Liver (tissue), 9 donors: ENCODE data around the gene NR5A2. TPM values are rescaled to one million over a fixed set of nuclear protein-coding genes. Genes with fewer than 3 reads are reported as not detected.
A peak's percentile ranks its signal among the peaks of the same experiment; 100 is the strongest.

Source experiments
- DNase-seq: peaks from one replicate; pipeline ENCODE4 v3.0.0-alpha.2; 2017; ENCODE audit warnings: low spot score
- H3K27ac ChIP-seq, 2 donors: one replicate each; pipeline ENCODE4 v1.7.0; 2013; ENCODE audit warnings: inconsistent platforms in 2 of 2, low read length in 2 of 2, control low read depth in 1 of 2, low read depth in 1 of 2, mild to moderate bottlenecking in 1 of 2
- H3K27me3 ChIP-seq, 4 donors: one replicate each; pipeline versions ENCODE4 v1.6.1 to v1.7.0; 2013; ENCODE audit warnings: low read length in 3 of 4, inconsistent platforms in 1 of 4, mild to moderate bottlenecking in 1 of 4, moderate library complexity in 1 of 4; ENCODE audit not compliant: control insufficient read depth in 4 of 4, insufficient read depth in 4 of 4
- H3K36me3 ChIP-seq, 4 donors: one replicate each; pipeline versions ENCODE4 v1.6.1 to v1.7.0; 2013; ENCODE audit warnings: low read length in 3 of 4, mild to moderate bottlenecking in 3 of 4, low read depth in 1 of 4, moderate library complexity in 1 of 4; ENCODE audit not compliant: control insufficient read depth in 4 of 4, insufficient read depth in 3 of 4
- H3K4me1 ChIP-seq, 4 donors: one replicate each; pipeline versions ENCODE4 v1.6.1 to v1.7.0; 2013; ENCODE audit warnings: low read length in 3 of 4, mild to moderate bottlenecking in 3 of 4, moderate library complexity in 1 of 4; ENCODE audit not compliant: control insufficient read depth in 4 of 4, insufficient read depth in 4 of 4
- H3K4me3 ChIP-seq, 3 donors: one replicate each; pipeline versions ENCODE4 v1.6.1 to v1.7.0; 2013; ENCODE audit warnings: low read length in 3 of 3, control low read depth in 1 of 3, low read depth in 1 of 3, mild to moderate bottlenecking in 1 of 3
- H3K9ac ChIP-seq, 2 donors: one replicate each; pipeline ENCODE4 v1.7.0; 2013; ENCODE audit warnings: low read length in 2 of 2, mild to moderate bottlenecking in 2 of 2, moderate library complexity in 2 of 2, control low read depth in 1 of 2, low read depth in 1 of 2
- H3K9me3 ChIP-seq, 4 donors: one replicate each; pipeline versions ENCODE4 v1.6.1 to v1.7.0; 2013; ENCODE audit warnings: low read length in 3 of 4; ENCODE audit not compliant: control insufficient read depth in 4 of 4
- ATF3 ChIP-seq: IDR thresholded peaks from 2 replicates; pipeline ENCODE4 v1.6.1; 2016; ENCODE audit warnings: antibody characterized with exemption
- CTCF ChIP-seq: fragments of 150-350 bp; IDR thresholded peaks from 2 replicates; pipeline ENCODE4 v1.5.1; 2017; ENCODE audit warnings: improper control_type of control experiment, low read depth, low read length; ENCODE audit not compliant: missing input control
- FOXA2 ChIP-seq: IDR thresholded peaks from 2 replicates; pipeline ENCODE4 v1.6.1; 2016; ENCODE audit warnings: antibody characterized with exemption
- GABPA ChIP-seq, 2 donors: IDR thresholded peaks in 1 of 2; conservative IDR thresholded peaks in 1 of 2; 2 replicates each; pipeline ENCODE4 v1.6.1; 2016; ENCODE audit warnings: antibody characterized with exemption in 2 of 2, mild to moderate bottlenecking in 1 of 2, moderate library complexity in 1 of 2
- HNF4G ChIP-seq: IDR thresholded peaks from 2 replicates; pipeline ENCODE4 v1.6.1; 2016; ENCODE audit warnings: antibody characterized with exemption
- JUND ChIP-seq, 2 donors: IDR thresholded peaks; 2 replicates each; pipeline ENCODE4 v1.6.1; 2016; ENCODE audit warnings: antibody characterized with exemption in 2 of 2
- NR2F2 ChIP-seq: IDR thresholded peaks from 2 replicates; pipeline ENCODE4 v1.6.1; 2016; ENCODE audit warnings: antibody characterized with exemption
- RAD21 ChIP-seq, 2 donors: IDR thresholded peaks; 2 replicates each; pipeline ENCODE4 v1.6.1; 2016; ENCODE audit warnings: antibody characterized with exemption in 2 of 2, mild to moderate bottlenecking in 2 of 2
- REST ChIP-seq: IDR thresholded peaks from 2 replicates; pipeline ENCODE4 v1.6.1; 2016; ENCODE audit warnings: antibody characterized with exemption, mild to moderate bottlenecking
- RXRA ChIP-seq, 2 donors: IDR thresholded peaks; 2 replicates each; pipeline ENCODE4 v1.6.1; 2017 to 2018; ENCODE audit warnings: antibody characterized with exemption in 2 of 2, mild to moderate bottlenecking in 1 of 2
- TAF1 ChIP-seq: conservative IDR thresholded peaks from 2 replicates; pipeline ENCODE4 v1.6.1; 2016; ENCODE audit warnings: antibody characterized with exemption, mild to moderate bottlenecking
- YY1 ChIP-seq: IDR thresholded peaks from 2 replicates; pipeline ENCODE4 v1.6.1; 2016; ENCODE audit warnings: antibody characterized with exemption, mild to moderate bottlenecking
- WGBS: extraction: QIAGEN DNeasy Blood & Tissue Kit; methylation state at CpG from one replicate; pipeline ENCODE4 v1.1.7; 2013; 5-methylcytosine and 5-hydroxymethylcytosine counted together
- polyA plus RNA-seq, 2 donors: library from polyadenylated mRNA; stranded (reverse) in 1 of 2; unstranded in 1 of 2; fragments of 200-250 nt in 1 of 2; fragments of >200 nt in 1 of 2; fragmentation: Nextera tagmentation in 1 of 2; extraction: Ambion mirVana in 1 of 2; gene quantifications; one replicate each; pipeline versions ENCODE4 v1.2.1 to v1.2.3, GENCODE V29; 2013 to 2015
- total RNA-seq, 2 donors: library from RNA; depleted of rRNA; stranded (reverse); fragments of >200 nt; gene quantifications; one replicate each; pipeline ENCODE4 v1.2.3, GENCODE V29; 2014
- donor health status: healthy.
- donor health status: healthy.
- donor health status: healthy.
- donor health status: healthy.
- donor health status: healthy.

The NR5A2 gene
- total and polyA plus RNA-seq, 4 donors, result 10.0 to 37.5 (median 21.1) TPM

- H3K9ac ChIP-seq, result peak overlapping the region in 1 of 2 donors; percentile 12
- WGBS, result 59% methylated on average over 8 of the region's 8 CpGs
- peak overlapping the region in 1 of 2 donors; percentile 15 for H3K27ac ChIP-seq
- peaks cover 2 to 15% (median 6%) of the 10 kb centered on the region in 4 donors for H3K4me1 ChIP-seq
- no peak overlapping the region for H3K4me3 ChIP-seq
- TF ChIP-seq RXRA (IDR thresholded peaks at IDR 0.05) (no peak), YY1 (no peak), CTCF (no peak), GABPA (IDR thresholded peaks at IDR 0.05 in 1 of 2, conservative IDR thresholded peaks at IDR 0.05 in 1 of 2) (no peak), HNF4G (no peak), REST (no peak), NR2F2 (no peak)
- no peak for DNase-seq
- no peaks in the 10 kb centered on the region for H3K9me3 ChIP-seq
- H3K27me3 ChIP-seq, result no peaks in the 10 kb centered on the region
- H3K36me3 ChIP-seq, result peaks cover 0 to 5% (median 1%) of the 10 kb centered on the region in 4 donors
Observed at GRCh38 chr1:200053646-200054045, 26.1 kb downstream of the NR5A2 start.

- no peaks in the 10 kb centered on the region for H3K9me3 ChIP-seq
- H3K9ac ChIP-seq, result no peak overlapping the region
- 77% methylated on average over 15 of the region's 15 CpGs for WGBS
- no peak overlapping the region for H3K27ac ChIP-seq
- H3K4me1 ChIP-seq, result peaks cover 0 to 2% (median under 1%) of the 10 kb centered on the region in 4 donors
- peaks cover 5 to 17% (median 14%) of the 10 kb centered on the region in 4 donors for H3K36me3 ChIP-seq
- H3K27me3 ChIP-seq, result no peaks in the 10 kb centered on the region
- TF ChIP-seq TAF1 (no peak), GABPA (IDR thresholded peaks at IDR 0.05 in 1 of 2, conservative IDR thresholded peaks at IDR 0.05 in 1 of 2) (no peak), RXRA (IDR thresholded peaks at IDR 0.05) (no peak), JUND (IDR thresholded peaks at IDR 0.05) (no peak), RAD21 (IDR thresholded peaks at IDR 0.05) (no peak), FOXA2 (no peak), ATF3 (no peak), CTCF (no peak)
- H3K4me3 ChIP-seq, result no peak overlapping the region
- no peak for DNase-seq
Observed at GRCh38 chr1:200058341-200058740, 30.8 kb downstream of the NR5A2 start.
